HL-60/S4 treated with retinoic acid at 250 ng/mL for 4 days and 3 days (cell line): ENCODE results near the gene GNAT1.
"Not testable (repeated sequence)": the region's sequence is repeated elsewhere in the genome, so short reads cannot be mapped to it uniquely, and the experiment has no call there.

Source experiments
- in situ Hi-C: fragments of 300-500 bp; cut with MboI; formaldehyde crosslinking; loops from 2 replicates; pipeline ENCODE4 v1.7.0; 2022; ENCODE audit warnings: low sequenced_read_pairs

The GNAT1 gene

GRCh38 chr3:50217681-50218080 lies 26.3 kb downstream of the GNAT1 start:
- in situ Hi-C loops = no loop called here

GRCh38 chr3:50218448-50218847 lies 27.0 kb downstream of the GNAT1 start:
- in situ Hi-C loops = no loop called here

- in situ Hi-C loops = no loop called here
Observed at GRCh38 chr3:50219285-50219684, 27.9 kb downstream of the GNAT1 start.

GRCh38 chr3:50220109-50220508 lies 28.7 kb downstream of the GNAT1 start:
- in situ Hi-C loops = no loop called here

GRCh38 chr3:50221051-50221410 lies 29.6 kb downstream of the GNAT1 start:
- in situ Hi-C loops = no loop called here

GRCh38 chr3:50221411-50222168 lies 30.2 kb downstream of the GNAT1 start:
- in situ Hi-C loops = no loop called here

GRCh38 chr3:50222169-50222528 lies 30.7 kb downstream of the GNAT1 start:
- in situ Hi-C loops = no loop called here

- in situ Hi-C loops = no loop called here
Observed at GRCh38 chr3:50224639-50225038, 33.2 kb downstream of the GNAT1 start.

- in situ Hi-C loops = no loop called here
Observed at GRCh38 chr3:50226888-50227389, 35.5 kb downstream of the GNAT1 start.

GRCh38 chr3:50227390-50228183 lies 36.2 kb downstream of the GNAT1 start:
- in situ Hi-C loops = no loop called here

- in situ Hi-C loops = not testable (repeated sequence)
Observed at GRCh38 chr3:50228184-50228763, 36.9 kb downstream of the GNAT1 start.

GRCh38 chr3:50229490-50229889 lies 38.1 kb downstream of the GNAT1 start:
- in situ Hi-C loops = no loop called here

GRCh38 chr3:50230104-50230793 lies 38.8 kb downstream of the GNAT1 start:
- in situ Hi-C loops = no loop called here

- in situ Hi-C loops = no loop called here
Observed at GRCh38 chr3:50230794-50231125, 39.4 kb downstream of the GNAT1 start.

GRCh38 chr3:50231581-50231980 lies 40.2 kb downstream of the GNAT1 start:
- in situ Hi-C loops = no loop called here

GRCh38 chr3:50232303-50232702 lies 40.9 kb downstream of the GNAT1 start:
- in situ Hi-C loops = no loop called here

- in situ Hi-C loops = no loop called here
Observed at GRCh38 chr3:50233176-50233575, 41.8 kb downstream of the GNAT1 start.

GRCh38 chr3:50235716-50236483 lies 44.5 kb downstream of the GNAT1 start, which contains the start of gene GNAI2:
TSS of gene GNAI2 (plus strand) at chr3:50236204. CDS start at chr3:50236336, 132 bp downstream.
- in situ Hi-C loops = no loop called here

GRCh38 chr3:50236484-50237132 lies 45.2 kb downstream of the GNAT1 start:
- in situ Hi-C loops = no loop called here

GRCh38 chr3:50237133-50237651 lies 45.8 kb downstream of the GNAT1 start:
- in situ Hi-C loops = no loop called here
